ENCODE results near the gene KLRF2.

DNA sequence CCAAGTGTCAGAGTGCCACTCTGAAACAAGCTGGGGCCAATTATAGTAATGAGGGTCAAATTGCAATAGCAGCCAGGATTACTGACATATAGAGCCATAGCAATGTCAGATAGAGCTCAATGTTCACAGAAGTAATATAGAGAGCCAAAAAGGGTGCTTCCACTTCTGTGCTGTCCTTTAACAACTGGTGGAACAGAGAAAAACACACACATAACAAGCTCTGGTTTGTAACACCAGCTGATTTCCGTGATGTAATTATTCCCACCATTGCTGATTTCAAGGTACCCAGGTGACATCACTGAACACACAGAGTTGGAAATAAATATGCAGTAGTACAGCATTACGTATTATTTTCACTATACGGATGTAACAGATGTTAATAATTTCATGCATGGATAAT is 9.1 kb upstream of the KLRF2 start:
- TF ChIP-seq EZH2phosphoT487 (IDR thresholded peaks at IDR 0.05; ENCODE audit: insufficient read depth, low read depth) = no peak
- TF ChIP-seq EZH2 (IDR thresholded peaks at IDR 0.05; ENCODE audit: insufficient read depth, poor library complexity, severe bottlenecking) = no peak

Data from GM23248 (cell line).